ENCODE data around the gene WDR36. TPM values are rescaled to one million over a fixed set of nuclear protein-coding genes. Genes with fewer than 3 reads are reported as not detected.
A peak's percentile ranks its signal among the peaks of the same experiment; 100 is the strongest.

The WDR36 gene
- total RNA-seq, 2 donors from 2014 or later = 28.5 to 32.0 TPM

GRCh38 chr5:111165058-111165457 lies 72.9 kb downstream of the WDR36 start:
- no peaks in the 10 kb centered on the region for H3K9me3 Mint-ChIP-seq
- H3K36me3 Mint-ChIP-seq (ENCODE audit: low read depth) = no peaks in the 10 kb centered on the region
- H3K4me1 Mint-ChIP-seq = peaks cover 25% of the 10 kb centered on the region
- no peak overlapping the region for H3K4me3 Mint-ChIP-seq
- DNase-seq = peak; percentile 51
- Histone ChIP-seq H3K27ac (ENCODE audit: low read depth, low read length) (no peak overlapping the region), H3K27me3 (ENCODE audit: control insufficient read depth, insufficient read depth, low read length, poor library complexity, severe bottlenecking) (no peaks in the 10 kb centered on the region), H3K9ac (ENCODE audit: extremely low read depth, low read length, poor library complexity, severe bottlenecking) (no peak overlapping the region), H3K9me3 (ENCODE audit: control insufficient read depth, low read length) (no peaks in the 10 kb centered on the region), H3K4me3 (ENCODE audit: low read length) (no peak overlapping the region), H3K36me3 (ENCODE audit: control insufficient read depth, insufficient read depth, low read length) (no peaks in the 10 kb centered on the region), H3K4me1 (ENCODE audit: control insufficient read depth, insufficient read depth, low read length) (peaks cover 3% of the 10 kb centered on the region)
- H3K27ac Mint-ChIP-seq = no peak overlapping the region
- WGBS, 2 experiments (ENCODE audit: insufficient coverage in 1 of 2, insufficient read length in 1 of 2) = 38 to 43% methylated on average over 2 of the region's 2 CpGs
- peak; percentile 17 for TF ChIP-seq CTCF (conservative IDR thresholded peaks at IDR 0.05)
- H3K27me3 Mint-ChIP-seq (ENCODE audit: insufficient read depth) = no peaks in the 10 kb centered on the region

- H3K4me1 ChIP-seq (ENCODE audit: control insufficient read depth, insufficient read depth, low read length) = peaks cover 3% of the 10 kb centered on the region
- H3K27me3 ChIP-seq (ENCODE audit: control insufficient read depth, insufficient read depth, low read length, poor library complexity, severe bottlenecking) = no peaks in the 10 kb centered on the region
- 86 to 89% methylated on average over 2 of the region's 2 CpGs for WGBS, 2 experiments (ENCODE audit: insufficient coverage in 1 of 2, insufficient read length in 1 of 2)
- Mint-ChIP-seq H3K36me3 (ENCODE audit: low read depth) (no peaks in the 10 kb centered on the region), H3K4me1 (peaks cover 25% of the 10 kb centered on the region), H3K27me3 (ENCODE audit: insufficient read depth) (no peaks in the 10 kb centered on the region), H3K9me3 (no peaks in the 10 kb centered on the region), H3K27ac (no peak overlapping the region), H3K4me3 (no peak overlapping the region)
- no peak overlapping the region for H3K9ac ChIP-seq (ENCODE audit: extremely low read depth, low read length, poor library complexity, severe bottlenecking)
- H3K36me3 ChIP-seq (ENCODE audit: control insufficient read depth, insufficient read depth, low read length) = no peaks in the 10 kb centered on the region
- DNase-seq = no peak
- H3K9me3 ChIP-seq (ENCODE audit: control insufficient read depth, low read length) = no peaks in the 10 kb centered on the region
- TF ChIP-seq CTCF (conservative IDR thresholded peaks at IDR 0.05) = no peak
- H3K4me3 ChIP-seq (ENCODE audit: low read length) = no peak overlapping the region
- H3K27ac ChIP-seq (ENCODE audit: low read depth, low read length) = no peak overlapping the region
Measured at GRCh38 chr5:111167551-111167950, 75.4 kb downstream of the WDR36 start.

GRCh38 chr5:111168608-111169007 lies 76.5 kb downstream of the WDR36 start:
- Histone ChIP-seq H3K9me3 (ENCODE audit: control insufficient read depth, low read length) (no peaks in the 10 kb centered on the region), H3K4me3 (ENCODE audit: low read length) (no peak overlapping the region), H3K4me1 (ENCODE audit: control insufficient read depth, insufficient read depth, low read length) (peaks cover 3% of the 10 kb centered on the region), H3K36me3 (ENCODE audit: control insufficient read depth, insufficient read depth, low read length) (no peaks in the 10 kb centered on the region), H3K9ac (ENCODE audit: extremely low read depth, low read length, poor library complexity, severe bottlenecking) (no peak overlapping the region), H3K27ac (ENCODE audit: low read depth, low read length) (no peak overlapping the region), H3K27me3 (ENCODE audit: control insufficient read depth, insufficient read depth, low read length, poor library complexity, severe bottlenecking) (no peaks in the 10 kb centered on the region)
- Mint-ChIP-seq H3K27me3 (ENCODE audit: insufficient read depth) (no peaks in the 10 kb centered on the region), H3K9me3 (no peaks in the 10 kb centered on the region), H3K27ac (no peak overlapping the region), H3K36me3 (ENCODE audit: low read depth) (no peaks in the 10 kb centered on the region), H3K4me1 (peaks cover 24% of the 10 kb centered on the region), H3K4me3 (no peak overlapping the region)
- TF ChIP-seq CTCF (conservative IDR thresholded peaks at IDR 0.05) = no peak
- no peak for DNase-seq
- WGBS, 2 experiments (ENCODE audit: insufficient coverage in 1 of 2, insufficient read length in 1 of 2) = 0% methylated on average over 1 of the region's 1 CpG; no CpG with 5 or more reads in 1 of the 2 experiments

Measured in endodermal cell (in vitro differentiated cells).